ENCODE measurements around the gene SLC28A3.
"Not testable (repeated sequence)": the region's sequence is repeated elsewhere in the genome, so short reads cannot be mapped to it uniquely, and the experiment has no call there.

The SLC28A3 gene, protein sequence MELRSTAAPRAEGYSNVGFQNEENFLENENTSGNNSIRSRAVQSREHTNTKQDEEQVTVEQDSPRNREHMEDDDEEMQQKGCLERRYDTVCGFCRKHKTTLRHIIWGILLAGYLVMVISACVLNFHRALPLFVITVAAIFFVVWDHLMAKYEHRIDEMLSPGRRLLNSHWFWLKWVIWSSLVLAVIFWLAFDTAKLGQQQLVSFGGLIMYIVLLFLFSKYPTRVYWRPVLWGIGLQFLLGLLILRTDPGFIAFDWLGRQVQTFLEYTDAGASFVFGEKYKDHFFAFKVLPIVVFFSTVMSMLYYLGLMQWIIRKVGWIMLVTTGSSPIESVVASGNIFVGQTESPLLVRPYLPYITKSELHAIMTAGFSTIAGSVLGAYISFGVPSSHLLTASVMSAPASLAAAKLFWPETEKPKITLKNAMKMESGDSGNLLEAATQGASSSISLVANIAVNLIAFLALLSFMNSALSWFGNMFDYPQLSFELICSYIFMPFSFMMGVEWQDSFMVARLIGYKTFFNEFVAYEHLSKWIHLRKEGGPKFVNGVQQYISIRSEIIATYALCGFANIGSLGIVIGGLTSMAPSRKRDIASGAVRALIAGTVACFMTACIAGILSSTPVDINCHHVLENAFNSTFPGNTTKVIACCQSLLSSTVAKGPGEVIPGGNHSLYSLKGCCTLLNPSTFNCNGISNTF

DNA sequence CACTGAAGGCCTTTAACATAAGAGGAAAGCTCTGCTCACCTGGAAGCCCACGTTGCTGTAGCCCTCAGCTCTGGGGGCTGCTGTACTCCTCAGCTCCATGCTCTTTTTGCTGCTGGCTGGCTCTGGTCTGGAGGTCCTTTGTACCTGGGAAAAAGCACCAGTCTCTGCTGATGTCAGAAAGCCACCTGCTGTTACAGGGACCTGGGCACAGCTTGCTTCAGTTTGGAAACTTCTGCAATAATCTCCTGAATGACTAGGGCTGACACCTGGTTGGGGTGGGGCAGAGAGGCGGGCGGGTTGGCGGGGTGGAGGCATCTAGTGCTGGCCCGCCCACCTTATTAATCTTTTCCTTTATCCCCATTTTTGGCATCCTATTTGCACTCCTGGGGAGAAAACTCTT lies at the start of gene SLC28A3:
TSS of gene SLC28A3 (minus strand) at position 224 of the 400 bp plus-strand sequence. CDS start at position 99, 125 bp downstream.
- no peak for DNase-seq (ENCODE audit: low spot score)

DNA sequence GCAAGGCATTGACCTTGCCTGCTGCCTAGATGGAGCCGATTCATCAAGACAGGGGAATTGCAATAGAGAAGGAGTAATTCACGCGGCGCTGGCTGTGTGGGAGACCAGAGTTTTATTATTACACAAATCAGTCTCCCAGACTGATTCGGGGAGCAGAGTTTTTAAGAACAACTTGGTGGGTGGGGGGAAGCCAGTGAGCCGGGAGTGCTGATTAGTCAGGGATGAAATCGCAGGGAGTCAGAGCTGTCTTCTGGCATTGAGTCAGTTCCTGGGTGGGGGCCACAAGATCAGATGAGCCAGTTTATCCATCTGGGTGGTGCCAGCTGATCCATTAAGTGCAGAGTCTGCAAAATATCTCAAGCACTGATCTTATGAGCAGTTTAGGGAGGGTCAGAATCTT lies 49.7 kb upstream of the SLC28A3 start:
- DNase-seq (ENCODE audit: low spot score): not testable (repeated sequence)

DNA sequence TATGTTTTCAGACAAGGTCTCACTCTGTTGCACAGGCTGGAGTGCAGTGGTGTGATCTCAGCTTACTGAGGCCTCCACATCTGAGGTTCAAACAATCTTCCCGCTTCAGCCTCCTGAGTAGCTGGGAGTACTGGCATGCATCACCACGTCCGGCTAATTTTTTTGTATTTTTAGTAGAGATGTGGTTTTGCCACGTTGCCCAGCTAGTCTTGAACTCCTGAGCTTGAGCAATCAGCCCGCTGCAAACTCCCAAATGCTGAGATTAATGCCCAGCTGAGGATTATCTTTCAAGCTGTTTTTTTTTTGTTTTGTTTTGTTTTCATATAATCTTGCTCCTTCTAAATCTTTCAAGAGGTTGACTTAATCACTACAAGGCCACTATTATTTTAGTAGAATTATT lies 47.3 kb upstream of the SLC28A3 start:
- no peak for DNase-seq (ENCODE audit: low spot score)

- no peak for DNase-seq (ENCODE audit: low spot score)
Measured at GRCh38 chr9:84386753-84387152, 46.2 kb upstream of the SLC28A3 start.

GRCh38 chr9:84385386-84386040 lies 45.0 kb upstream of the SLC28A3 start:
- DNase-seq (ENCODE audit: low spot score): no peak

GRCh38 chr9:84384617-84385016 lies 44.1 kb upstream of the SLC28A3 start:
- no peak for DNase-seq (ENCODE audit: low spot score)

GRCh38 chr9:84383178-84383577 lies 42.6 kb upstream of the SLC28A3 start:
- no peak for DNase-seq (ENCODE audit: low spot score)

GRCh38 chr9:84382720-84383119 lies 42.2 kb upstream of the SLC28A3 start:
- no peak for DNase-seq (ENCODE audit: low spot score)

GRCh38 chr9:84381508-84381907 lies 41.0 kb upstream of the SLC28A3 start:
- no peak for DNase-seq (ENCODE audit: low spot score)

DNA sequence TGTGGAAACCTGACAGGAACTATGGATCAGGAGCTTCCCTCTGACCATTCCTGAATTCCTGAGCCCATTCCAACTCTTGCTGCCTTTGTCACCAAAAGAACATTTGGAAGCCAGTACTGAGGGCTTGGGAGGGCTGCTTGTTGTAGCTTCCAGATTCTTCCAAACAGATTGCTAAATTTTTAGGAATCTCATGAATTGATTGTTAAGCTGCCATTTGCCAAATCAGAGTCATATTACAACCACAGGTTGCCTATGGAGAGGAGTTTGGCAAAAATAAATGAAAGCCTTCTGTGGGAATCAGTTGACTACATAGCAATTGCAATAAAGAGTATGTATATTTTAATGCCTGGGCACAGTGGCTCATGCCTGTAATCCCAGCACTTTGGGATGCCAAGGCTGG lies 39.2 kb upstream of the SLC28A3 start:
- DNase-seq (ENCODE audit: low spot score): no peak

- no peak for DNase-seq (ENCODE audit: low spot score)
Measured at GRCh38 chr9:84375954-84376353, 35.4 kb upstream of the SLC28A3 start.

DNA sequence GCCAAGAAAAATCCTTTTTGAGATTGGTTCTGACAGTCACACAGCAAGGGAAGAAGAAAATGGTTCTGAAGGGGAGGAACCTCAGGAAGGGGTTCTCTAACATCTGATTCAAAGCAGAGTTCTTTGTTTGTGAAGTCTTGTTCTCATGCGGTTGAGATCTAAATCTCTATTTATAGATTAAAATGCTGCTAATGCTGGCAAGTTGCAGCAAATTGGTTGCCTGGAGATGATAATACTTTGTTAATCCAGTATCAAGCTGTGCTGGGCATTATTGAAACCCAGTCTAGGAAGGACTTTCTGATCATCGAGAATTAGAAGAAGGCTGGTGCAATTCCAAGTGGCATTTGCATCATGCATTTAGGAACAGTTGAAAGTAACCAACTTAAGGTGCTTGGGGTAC lies 34.0 kb upstream of the SLC28A3 start:
- no peak for DNase-seq (ENCODE audit: low spot score)

DNA sequence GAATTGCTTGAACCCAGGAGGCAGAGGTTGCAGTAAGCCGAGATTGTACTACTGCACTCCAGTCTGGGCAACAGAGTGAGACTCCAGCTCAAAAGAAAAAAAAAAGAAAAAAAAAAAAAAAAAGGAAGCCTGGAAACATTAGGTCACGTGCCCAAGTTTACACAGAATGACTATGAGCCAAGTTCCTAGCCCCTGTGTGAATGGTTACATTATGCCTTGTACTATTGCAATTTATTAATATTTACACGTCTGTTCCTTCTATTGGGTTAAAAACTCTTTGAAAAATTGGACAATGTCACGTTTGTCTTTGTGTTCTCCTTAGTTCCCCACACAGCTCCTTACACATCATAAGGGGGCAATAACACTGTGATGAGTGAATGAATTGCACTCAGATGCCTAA lies 33.5 kb upstream of the SLC28A3 start:
- DNase-seq (ENCODE audit: low spot score): no peak

- no peak for DNase-seq (ENCODE audit: low spot score)
Measured at GRCh38 chr9:84371737-84372136, 31.2 kb upstream of the SLC28A3 start.

DNA sequence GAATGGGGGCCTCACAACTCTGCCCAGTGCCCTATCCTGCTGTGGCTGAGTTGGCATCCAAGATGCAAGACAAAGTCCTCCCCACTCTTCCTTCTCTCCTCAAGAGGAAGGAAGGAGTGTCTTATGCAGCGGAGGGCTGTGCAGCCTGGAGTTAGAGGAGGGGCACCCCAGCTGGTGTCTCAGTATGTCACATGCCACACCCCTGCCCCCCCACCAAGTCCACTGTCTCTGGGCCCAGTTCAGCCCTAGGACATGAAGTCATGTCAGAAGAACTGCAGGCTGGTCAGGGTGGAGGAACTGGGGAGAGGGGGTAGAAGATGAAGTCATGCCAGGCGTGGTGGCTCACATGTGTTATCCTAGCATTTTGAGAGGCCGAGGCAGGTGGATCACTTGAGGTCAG lies 28.0 kb upstream of the SLC28A3 start:
- DNase-seq (ENCODE audit: low spot score): no peak

- DNase-seq (ENCODE audit: low spot score): not testable (repeated sequence)
Measured at GRCh38 chr9:84367726-84368125, 27.2 kb upstream of the SLC28A3 start.

GRCh38 chr9:84366683-84367082 lies 26.1 kb upstream of the SLC28A3 start:
- no peak for DNase-seq (ENCODE audit: low spot score)

GRCh38 chr9:84364894-84365490 lies 24.4 kb upstream of the SLC28A3 start:
- not testable (repeated sequence) for DNase-seq (ENCODE audit: low spot score)

DNA sequence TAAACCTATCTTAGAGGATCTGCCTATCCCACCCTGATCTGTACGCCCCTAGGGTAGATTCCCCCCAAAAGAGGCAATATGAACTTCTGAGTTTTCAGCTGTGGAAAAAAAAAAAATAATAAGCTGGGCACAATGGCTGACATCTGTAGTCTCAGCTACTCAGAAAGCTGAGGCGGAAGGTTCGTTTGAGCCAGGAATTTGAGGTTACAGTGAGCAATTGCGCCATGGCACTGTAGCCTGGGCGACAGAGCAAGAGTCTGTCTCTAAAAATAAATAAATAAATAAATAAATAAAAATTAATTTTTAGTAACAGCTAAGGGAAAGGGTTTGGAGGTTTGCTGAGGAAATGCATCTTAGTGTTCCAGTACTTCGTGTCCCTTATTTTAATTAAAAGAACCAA lies 21.1 kb upstream of the SLC28A3 start:
- no peak for DNase-seq (ENCODE audit: low spot score)

DNA sequence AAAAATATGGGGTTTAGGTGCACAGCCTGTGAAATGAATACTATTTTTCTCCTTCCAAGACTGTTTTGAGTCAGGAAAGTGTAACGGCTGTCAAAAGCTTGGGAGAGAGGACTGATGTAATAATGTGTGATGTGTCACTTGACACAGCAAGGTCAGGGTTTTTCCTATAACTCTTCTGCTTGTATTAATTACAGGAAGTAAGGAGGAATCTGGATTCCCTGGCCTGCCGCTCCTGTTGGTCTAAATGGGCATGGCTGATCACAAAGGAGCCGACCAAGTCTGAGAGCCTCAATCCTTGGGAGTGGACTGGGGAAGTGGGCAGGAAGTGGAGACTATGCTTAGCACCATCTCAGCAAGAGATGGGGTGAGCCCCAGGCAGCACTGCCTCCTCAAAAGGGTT lies 16.7 kb upstream of the SLC28A3 start:
- DNase-seq (ENCODE audit: low spot score): no peak

DNA sequence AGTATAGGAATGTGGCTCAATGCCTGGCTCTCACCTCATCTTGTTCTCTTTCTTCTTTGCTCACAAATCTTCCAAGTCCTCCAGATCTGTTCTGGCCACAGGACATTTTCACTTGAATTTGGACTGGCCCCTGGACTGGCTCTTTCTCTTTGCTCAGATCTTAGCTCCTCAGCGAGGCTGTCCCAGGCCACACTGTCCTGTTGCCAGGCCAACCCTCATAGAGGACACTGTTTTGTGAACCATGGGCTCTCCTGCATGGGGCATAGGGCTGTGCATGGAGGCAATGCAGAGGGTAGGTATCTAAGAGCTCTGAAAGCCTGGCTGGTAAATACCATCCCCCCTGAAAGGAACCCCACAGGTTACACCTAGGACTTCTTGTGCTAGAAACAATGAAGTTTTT lies 13.5 kb upstream of the SLC28A3 start:
- DNase-seq (ENCODE audit: low spot score): no peak

DNA sequence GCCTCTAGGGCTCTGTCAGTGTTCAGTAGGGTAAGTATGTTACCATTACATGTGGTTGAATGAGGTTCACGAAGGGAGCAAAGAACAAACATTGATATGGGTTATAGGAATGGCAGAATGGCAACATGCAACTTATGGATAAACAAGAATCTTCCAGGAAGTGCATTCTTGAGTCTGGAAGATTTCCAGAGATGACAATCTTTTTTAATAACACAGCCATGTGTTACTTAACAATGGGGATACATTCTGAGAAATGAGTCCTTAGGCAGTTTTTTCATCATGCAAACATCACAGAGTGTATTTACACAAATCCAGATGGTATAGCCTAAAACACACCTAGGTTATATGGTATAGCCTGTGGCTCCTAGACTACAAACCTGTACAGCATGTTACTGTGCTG lies 9.1 kb upstream of the SLC28A3 start:
- DNase-seq (ENCODE audit: low spot score): no peak

DNA sequence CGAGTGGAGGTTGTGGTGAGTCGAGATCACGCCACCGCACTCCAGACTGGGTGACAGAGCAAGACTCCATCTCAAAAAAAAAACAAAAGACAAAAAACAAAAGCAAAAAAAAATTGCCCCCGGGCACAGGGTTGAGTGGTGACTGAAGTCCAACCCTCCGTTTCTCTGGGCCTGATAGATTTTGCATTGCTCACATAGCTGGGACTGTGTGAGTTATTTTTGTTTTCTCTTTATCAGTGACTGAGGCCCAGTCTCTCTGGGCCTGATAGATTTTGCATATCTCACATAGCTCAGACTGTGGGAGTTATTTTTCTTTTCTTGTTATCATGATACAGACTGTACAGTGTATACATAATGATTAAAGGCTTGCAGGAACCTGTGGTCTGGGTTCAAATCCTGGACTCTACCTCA lies 2.6 kb upstream of the SLC28A3 start:
- no peak for DNase-seq (ENCODE audit: low spot score)

All from left forelimb (tissue), 1 donor.